Measurements from ENCODE around the gene CDX4.

DNA sequence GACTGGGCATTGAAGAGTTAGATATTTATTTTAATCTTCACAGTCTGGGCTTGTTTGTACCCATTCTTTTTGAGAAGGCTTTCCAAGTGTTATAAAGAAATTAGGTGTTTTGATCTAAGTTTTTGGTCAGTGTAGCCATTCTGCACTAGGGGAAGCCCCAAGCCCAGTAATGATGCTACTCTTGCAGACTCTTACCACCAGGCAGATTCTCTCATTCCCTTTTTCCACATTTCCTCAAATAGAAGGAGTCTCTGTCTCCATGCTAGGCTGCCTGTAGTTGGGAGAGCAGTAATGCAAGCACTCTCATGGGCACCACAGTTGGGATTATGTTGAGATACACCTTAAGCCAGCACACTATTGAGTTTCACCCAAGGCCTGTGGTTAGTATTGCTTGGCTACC, 21.5 kb downstream of the CDX4 start:
- TF ChIP-seq, protein P1, sequence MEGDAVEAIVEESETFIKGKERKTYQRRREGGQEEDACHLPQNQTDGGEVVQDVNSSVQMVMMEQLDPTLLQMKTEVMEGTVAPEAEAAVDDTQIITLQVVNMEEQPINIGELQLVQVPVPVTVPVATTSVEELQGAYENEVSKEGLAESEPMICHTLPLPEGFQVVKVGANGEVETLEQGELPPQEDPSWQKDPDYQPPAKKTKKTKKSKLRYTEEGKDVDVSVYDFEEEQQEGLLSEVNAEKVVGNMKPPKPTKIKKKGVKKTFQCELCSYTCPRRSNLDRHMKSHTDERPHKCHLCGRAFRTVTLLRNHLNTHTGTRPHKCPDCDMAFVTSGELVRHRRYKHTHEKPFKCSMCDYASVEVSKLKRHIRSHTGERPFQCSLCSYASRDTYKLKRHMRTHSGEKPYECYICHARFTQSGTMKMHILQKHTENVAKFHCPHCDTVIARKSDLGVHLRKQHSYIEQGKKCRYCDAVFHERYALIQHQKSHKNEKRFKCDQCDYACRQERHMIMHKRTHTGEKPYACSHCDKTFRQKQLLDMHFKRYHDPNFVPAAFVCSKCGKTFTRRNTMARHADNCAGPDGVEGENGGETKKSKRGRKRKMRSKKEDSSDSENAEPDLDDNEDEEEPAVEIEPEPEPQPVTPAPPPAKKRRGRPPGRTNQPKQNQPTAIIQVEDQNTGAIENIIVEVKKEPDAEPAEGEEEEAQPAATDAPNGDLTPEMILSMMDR (conservative IDR thresholded peaks at IDR 0.05 in 1 of 2, IDR thresholded peaks at IDR 0.05 in 1 of 2; ENCODE audit: extremely low read depth in 1 of 2, insufficient read depth in 1 of 2, low read depth in 1 of 2, low read length in 2 of 2): no peak
- no peak for TF ChIP-seq EZH2 (IDR thresholded peaks at IDR 0.05; ENCODE audit: borderline replicate concordance, low read length)

Measured in mammary epithelial cell (primary cell).